Superior temporal gyrus (tissue), 1 donor: ENCODE results near the gene DIP2C.
A peak's percentile ranks its signal among the peaks of the same experiment; 100 is the strongest.

Experiments used
- DNase-seq: peaks from one replicate; pipeline ENCODE4 v3.0.0-alpha.2; 2016; ENCODE audit errors: extremely low spot score

DIP2C gene

GRCh38 chr10:241966-242643 is 447.4 kb downstream of the DIP2C start:
- DNase-seq = no peak

- DNase-seq = peak; percentile 65
These were observed 448.0 kb downstream of the DIP2C start for GRCh38 chr10:241451-241850.

GRCh38 chr10:239109-239508 is 450.4 kb downstream of the DIP2C start:
- no peak for DNase-seq

GRCh38 chr10:235915-236314 is 453.6 kb downstream of the DIP2C start:
- no peak for DNase-seq

GRCh38 chr10:234708-235406 is 454.6 kb downstream of the DIP2C start:
- no peak for DNase-seq

GRCh38 chr10:232878-233277 is 456.6 kb downstream of the DIP2C start:
- no peak for DNase-seq

- DNase-seq = no peak
These were observed 457.4 kb downstream of the DIP2C start for GRCh38 chr10:232061-232460.

- no peak for DNase-seq
These were observed 458.7 kb downstream of the DIP2C start for GRCh38 chr10:230758-231157.

- no peak for DNase-seq
These were observed 461.1 kb downstream of the DIP2C start for GRCh38 chr10:228366-228765.

GRCh38 chr10:227014-227413 is 462.5 kb downstream of the DIP2C start:
- DNase-seq = no peak

GRCh38 chr10:226018-226417 is 463.4 kb downstream of the DIP2C start:
- no peak for DNase-seq

GRCh38 chr10:224571-224970 is 464.9 kb downstream of the DIP2C start:
- no peak for DNase-seq
